NCI-H1436 (cell line): ENCODE results near the gene PDE4B.

Source experiments
- DNase-seq: peaks from one replicate; lab custom pipeline; 2025; lab: John Stamatoyannopoulos, UW

Gene PDE4B

DNA sequence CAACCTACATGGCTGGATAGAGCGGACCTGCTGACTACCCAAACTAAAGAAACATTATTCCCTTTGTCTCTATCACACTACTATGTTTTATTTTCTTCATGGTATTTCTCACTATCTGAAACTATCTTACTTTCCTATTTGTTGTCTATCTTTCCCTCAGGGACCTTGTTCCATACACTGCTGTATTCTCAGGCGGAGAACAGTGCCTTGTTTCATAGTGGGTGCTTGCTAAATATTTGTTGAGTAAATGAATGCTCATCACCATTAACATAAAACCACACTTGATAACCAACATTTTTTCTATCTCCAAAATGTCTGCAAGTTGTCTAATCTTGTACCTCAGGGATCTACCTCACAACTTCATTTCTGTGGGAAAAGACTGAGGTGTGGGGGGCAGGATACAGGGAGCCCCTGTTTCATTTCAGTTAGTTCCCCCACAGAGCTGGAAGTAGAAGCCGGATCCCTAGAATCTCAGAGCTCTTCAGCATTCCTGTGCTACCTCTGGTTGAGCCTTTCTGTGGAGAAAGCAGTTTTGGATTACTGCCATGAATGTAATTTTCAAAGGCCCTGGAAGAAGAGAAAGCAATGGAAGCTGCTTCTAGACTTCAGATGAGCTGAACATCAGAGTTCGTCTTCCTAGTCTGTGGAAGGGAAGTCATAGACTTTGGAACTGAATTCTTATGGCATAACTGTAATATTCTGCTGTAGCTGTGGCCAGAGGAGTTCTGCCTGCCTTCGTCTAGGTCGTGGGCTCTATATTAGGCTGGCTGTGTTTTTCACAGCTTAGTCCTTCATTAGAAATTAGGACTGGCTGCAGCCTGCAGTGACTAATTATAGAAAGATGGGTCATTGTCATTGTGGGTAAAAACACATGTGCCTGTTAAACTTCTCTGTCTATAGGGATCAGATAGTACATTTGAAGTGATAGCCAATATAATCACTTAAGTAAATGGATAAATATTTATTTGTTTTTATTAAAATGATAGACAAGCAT, 448.1 kb downstream of the PDE4B start:
- DNase-seq = no peak

DNA sequence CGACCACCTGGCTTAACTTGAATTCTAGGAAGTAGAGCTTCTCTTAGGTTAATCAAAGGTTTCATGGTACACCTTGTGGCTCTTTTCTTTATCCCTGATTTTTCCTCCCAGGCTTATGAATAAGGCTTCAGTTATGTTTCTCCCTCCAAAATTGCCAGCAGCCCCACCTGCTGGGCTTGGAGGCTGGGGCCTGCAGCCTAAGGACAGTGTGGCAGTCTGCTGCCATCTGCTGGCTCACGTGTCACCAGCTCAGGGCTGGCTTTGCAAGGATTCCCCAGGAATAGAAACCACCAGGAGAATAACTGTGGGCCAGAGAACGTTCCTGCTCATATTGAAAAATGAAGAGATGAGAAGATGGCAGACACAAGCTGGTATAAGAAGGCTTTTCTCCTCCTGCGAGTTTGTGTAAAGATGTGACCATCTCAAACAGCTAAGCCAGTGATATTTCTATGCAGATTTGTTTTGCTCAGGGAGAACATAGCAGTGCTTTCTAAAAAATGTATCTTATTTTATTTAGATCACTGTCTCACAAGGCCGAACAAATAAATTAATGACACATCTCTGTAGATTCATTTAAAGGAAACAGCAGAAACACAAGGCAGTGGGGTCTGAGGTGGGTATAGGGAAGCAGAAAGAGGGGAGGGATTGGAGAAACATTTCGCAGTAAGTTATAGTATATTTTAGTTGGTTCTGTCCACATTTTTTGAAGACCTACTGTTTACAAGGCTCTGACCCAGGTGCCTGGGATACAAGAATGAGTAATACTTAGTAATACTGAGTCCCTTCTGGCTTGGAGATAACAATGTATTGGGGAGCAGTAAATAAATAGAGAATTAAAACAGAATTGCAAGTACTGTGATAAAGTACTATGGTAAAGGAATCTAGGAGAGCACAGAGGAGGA, 450.2 kb downstream of the PDE4B start:
- peak; percentile 75 for DNase-seq

DNA sequence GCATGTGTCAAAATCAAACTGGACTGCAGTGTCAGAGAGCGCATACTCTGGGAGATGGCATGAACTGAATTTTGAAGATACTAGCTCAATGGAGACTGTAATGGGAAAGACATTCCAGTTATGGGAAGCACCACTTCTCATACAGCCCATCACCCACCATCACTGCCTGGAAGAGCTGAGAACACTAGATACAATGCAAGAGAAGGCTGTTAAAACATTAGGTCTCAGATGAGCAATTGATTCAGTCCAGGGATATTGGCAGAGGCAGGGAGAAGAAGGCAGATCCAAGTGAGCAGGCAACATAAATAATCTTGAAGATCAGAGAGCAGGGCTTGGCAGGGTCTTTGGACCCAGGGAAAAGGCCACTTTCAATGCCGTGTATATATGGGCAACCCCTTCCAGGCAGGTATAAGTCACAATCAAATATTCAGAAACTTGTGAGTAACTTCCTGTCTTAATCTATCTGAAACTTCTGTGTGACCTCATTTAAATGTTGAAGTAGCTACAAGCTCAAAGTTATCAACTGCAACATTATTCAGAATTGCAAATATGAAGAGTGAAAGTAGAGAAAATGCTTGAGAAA, 450.9 kb downstream of the PDE4B start:
- no peak for DNase-seq

DNA sequence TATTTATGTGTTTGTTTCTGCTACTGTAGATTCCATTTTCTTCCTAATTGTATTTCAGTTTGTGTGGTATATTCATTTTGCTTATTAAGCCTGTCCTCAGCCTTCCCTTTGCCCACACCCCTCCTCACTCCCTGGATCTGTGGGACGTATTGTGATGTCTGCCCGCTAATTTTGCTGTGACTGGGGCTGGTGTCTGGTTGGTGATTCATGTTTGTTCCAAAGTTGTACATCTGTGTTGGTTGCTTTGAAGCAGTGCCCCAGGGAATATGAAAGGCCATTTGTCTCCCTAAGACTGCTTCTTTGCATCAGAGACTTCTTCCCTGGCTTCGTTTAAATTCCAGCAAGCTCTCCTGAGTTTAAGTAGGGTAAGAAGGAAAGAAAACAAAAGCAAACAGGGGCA, 451.7 kb downstream of the PDE4B start:
- DNase-seq = no peak

DNA sequence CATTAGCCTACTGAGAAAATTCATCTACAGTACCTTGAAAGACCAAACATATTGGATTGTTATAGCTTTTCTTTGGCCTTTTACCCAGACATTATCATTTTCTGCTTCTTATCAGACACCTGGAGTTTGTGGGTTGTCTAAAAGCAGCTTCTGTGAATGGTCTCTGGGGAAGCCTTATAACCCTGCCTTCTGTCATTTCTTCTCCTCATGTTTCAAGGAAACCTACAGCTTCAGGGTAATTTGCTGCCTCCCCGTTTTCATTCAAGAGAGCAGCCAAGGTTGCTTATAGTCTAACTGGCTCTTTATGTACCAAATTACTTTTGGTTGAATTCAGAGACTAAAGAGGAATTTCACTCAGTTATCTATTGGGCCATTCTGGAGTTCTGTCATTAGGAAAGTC, 453.0 kb downstream of the PDE4B start:
- peak; percentile 17 for DNase-seq

DNA sequence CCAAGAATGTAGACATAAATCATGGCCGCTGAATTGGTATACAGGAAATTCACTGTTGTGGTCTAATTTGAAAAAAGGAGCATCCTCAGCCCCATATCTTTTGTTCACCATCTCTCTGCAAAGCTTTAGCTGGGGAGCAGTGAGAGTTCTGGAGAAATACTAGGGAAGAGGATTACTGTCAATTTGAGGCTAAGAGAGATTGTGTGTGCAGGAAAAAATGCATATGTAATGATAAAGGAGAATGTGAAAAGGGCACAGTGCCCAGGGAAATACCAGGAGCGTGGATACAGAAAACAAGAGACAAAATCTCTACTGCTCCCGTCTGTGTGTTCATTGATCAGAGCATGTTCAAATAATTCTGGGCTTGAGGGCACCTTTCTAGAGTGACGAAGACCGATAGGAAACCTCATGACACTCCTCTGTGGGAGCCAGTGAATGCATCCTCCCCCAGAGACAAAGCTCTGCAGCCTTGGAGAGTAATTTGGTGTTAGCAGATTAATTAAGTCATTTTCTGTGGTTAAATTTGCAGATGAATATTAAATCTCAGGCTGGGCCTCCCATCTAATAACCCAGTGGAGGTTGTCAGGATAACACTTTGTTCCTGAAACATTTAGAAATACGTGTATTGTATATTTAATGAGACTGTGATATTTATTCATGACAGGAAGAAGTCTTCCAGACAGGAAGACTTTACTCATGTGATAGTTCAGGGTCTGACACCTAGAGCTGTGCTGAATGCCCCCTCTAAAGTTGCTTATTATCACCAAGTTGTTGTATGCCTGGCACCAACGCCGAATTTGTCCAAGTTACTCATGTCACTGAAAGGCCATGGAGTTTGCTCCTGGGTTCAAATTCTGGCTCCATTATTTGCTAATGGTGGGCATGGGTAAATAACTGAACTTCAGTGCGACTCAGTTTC, 453.9 kb downstream of the PDE4B start:
- DNase-seq = no peak

DNA sequence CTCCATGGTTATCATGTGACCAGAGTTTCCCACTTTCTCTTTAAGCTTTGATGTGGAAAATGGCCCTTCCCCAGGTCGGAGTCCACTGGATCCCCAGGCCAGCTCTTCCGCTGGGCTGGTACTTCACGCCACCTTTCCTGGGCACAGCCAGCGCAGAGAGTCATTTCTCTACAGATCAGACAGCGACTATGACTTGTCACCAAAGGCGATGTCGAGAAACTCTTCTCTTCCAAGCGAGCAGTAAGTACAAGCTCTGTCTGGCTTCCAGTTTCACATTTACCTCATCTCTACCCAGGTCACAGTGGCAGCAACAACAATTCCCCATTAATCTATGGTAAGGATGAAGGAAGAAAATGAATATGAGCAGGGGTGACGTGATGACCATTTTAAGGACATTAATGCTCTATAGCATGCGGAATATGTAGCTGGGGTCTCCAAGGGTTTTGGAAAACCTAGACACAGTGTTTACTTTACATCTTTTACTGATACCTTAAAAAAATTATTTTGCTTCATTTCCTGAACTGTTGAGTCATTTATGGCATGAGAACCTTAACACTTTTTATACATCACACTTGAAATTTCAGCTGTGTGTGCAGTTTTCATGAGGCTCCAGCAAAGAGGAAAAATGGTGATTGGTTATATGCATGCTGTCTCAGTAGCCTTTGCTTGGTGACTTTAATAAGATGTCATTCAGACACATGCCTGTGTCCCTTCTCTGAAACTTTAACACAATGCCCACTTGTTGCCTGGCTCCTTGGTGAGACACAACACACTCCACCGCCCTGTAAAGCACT, 454.9 kb downstream of the PDE4B start:
- no peak for DNase-seq

DNA sequence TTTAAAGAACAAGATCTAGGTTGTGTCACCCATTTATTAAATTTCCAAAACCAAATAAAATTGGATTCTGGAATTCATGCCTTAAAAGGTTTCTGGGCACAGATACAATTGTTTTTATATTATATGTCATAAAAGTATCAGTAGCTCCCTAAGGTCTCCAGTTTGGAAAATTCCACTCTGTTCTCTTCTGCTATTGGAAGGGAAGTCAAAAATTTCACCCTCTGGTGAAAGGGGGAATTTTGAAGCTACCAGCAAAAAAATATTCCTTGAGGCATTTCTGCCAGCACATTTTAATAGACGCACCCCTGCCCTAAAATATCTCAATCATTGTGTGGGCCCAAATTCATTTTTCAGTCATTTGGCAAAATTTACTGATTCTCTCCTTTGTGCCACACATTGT, 455.6 kb downstream of the PDE4B start:
- no peak for DNase-seq

DNA sequence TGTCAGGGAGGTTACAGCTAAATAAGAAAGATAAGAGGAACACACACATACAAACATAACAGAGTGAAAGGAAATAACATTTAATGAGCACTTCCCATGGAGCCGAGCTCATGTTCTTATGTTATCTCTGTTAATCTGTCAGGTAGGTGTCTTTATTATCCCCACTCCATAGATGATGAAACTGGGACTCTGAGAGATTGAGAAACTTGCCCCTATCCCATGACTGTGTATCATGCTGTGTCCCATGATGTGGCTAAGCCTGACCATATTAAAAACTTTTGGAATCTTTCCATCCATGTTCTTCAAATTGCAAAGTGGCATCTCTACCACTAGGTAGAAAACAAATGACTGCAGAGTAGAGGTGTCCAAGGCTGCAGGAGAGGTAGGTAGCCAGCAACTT, 456.1 kb downstream of the PDE4B start:
- DNase-seq = no peak

DNA sequence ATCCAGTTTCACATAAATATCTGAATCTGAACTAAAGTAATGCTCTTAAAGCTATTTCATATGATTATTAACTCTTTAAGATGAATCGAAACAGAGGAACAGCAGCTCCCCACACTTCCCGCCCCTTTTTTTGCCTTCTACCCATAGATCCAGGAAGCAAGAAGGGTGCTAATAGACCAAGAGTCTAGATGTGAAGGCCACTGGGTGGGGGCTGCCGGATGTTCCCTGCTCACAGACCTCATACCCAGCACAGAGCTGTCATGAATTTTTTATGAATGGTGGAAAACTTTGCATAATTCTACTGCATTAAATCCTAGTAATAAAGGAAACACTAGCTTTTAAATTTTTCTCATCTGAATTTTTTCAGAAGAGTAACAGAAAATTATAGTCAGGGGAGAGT, 457.4 kb downstream of the PDE4B start:
- DNase-seq = no peak

DNA sequence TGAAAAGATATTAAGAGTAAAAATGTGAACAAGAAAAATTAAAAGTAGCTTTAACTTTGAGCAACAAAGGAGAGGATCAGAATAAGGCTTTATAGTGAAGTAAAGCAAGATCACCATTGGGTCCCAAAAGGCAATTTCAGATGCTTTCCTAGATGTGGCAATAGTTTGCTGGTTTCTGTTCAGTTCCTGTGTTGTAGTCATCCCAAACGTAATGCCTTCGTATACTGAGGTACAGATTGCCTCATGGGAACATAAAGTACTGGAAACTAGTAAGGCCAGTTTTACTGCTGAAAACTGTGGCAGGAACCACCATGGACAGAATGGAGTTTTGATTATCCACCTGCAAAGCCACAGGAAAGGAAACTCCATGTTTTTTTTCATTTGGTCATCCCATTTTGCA, 457.8 kb downstream of the PDE4B start:
- no peak for DNase-seq

DNA sequence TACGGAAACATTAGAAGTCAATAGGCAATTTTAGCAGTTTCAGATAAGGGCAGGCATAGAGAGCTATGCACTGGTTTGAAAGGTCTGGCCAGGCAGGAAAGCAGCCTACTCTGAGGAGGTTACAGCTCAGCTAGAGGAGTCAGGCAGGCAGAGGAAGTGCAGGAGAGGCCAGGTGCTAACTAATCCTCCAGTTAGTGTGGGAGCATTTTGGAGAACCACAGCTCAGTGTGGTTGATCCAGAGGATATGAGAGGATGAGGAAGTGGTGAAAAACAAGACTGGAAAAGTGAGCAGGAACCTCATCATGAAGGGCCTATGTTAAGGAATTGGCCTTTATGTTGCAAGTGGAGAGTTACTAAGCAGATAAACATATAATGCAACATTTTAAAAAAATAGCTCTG, 458.9 kb downstream of the PDE4B start:
- no peak for DNase-seq

DNA sequence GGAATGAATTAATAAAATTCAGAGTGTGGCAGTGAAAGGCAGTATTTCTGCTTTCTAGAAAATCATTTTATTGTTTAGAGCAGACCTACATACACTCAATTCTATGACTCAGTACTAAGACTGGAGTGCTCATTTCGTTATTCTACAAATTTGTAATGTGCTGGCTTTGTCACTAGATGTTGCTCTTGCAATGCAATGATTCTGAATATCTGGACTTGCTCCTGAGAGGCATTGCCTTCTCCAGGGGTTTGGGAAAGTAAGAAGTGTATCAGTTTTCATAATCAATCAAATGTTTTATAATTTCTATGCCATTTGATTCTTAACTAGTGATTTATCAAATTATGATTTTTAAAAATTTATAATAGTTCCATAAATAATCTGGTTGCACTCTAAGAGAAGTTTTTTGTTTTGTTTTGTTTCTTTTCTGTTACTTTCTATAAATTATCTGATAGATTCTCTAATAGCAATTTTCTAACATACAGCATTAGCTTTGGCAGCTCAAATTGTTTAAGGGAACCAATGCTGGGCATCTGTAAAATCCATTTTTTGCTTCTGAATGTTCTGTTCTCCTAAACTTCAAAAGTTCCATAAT, 460.7 kb downstream of the PDE4B start:
- DNase-seq = peak; percentile 65

DNA sequence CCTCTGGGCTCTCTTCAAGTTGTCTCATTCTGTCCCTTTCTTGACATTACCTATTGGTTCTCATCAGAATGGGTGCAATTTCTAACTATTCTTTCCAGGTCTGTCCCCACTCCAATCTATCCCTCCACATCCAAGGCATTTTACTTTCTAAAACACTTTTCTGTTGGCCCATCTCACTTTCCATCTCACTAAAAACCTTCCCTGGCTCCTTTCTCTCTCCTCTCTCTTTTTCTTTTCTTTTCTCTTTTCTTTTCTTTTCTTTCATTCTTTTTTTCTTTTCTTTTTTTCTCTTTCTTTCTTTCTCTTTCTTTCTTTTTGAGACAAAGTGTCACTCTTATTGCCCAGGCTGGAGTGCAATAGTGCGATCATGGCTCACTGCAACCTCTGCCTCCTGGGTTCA, 462.1 kb downstream of the PDE4B start:
- DNase-seq = no peak

DNA sequence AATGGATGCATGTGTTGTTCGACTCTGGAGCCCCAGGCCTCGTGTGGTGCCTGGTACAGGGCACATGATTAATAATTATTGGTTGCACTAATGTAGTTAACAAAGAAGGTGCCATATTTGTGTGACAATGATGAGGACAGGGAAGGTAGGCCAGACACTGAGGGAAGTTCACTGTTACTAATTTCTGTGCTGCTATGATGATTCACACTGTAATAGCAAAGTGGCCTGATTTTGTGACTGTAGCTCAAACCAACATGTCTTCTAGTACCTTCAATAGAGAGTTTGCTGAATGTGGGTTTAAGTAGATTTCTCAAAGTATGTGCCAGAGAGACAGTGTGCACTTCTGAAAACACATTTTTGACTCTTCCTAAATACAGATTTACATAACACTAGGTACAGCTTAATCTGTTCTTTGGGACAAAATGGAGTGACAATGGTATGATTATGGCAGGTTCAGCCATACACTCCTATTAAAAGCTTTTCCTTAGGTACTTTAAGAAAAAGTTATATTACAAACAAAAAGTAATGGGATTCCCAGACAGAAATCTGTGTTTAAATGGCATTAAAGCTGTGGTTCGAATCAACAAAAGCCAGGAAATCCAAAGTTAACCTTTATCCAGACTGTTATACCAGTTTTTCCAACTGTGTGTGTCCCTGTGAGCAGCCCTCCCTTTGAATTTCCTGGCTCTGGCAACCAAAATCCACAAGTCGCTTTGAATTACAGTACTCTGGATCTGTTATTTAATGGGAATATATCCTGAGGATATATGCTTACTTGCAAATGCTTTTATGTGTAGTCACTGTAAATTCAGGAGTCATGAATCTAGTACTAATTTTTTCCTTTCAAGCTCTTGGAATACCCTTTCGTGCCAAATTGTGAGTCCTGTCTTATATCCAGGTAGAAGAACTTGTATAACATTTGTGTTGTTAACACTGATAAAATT, 464.2 kb downstream of the PDE4B start:
- DNase-seq = no peak

DNA sequence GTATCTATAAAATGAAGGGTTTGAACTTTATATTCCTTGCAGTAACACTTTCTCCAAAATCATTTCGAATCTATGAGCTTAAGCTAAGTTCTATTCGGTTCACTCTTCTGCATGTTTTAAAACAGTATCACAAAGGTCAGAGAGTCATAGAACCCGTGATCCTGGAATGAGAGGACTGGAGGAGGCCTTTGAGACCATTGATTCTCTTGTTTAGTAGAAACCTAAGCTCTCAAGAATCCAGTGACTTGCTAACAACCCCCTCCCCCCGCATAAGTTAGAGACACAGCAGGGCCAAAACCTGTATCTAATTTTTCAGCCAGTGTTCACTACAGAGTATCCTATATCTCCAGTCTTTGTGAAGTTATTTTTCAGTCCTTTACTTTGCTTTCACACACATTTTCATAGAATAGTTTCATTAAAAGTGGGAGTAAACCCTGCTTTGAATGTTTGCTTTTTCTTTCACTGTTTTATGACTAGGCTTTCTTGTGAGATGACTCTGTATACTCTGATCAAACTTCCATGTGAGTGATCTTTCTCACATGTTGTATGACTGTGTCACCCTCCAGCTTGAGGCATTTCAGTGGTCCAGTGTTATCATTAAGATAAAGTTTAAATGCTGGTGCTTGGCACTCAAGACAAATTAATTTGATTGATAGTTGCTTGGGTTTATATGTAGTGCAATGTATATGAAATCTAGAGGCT, 465.9 kb downstream of the PDE4B start:
- DNase-seq = no peak

DNA sequence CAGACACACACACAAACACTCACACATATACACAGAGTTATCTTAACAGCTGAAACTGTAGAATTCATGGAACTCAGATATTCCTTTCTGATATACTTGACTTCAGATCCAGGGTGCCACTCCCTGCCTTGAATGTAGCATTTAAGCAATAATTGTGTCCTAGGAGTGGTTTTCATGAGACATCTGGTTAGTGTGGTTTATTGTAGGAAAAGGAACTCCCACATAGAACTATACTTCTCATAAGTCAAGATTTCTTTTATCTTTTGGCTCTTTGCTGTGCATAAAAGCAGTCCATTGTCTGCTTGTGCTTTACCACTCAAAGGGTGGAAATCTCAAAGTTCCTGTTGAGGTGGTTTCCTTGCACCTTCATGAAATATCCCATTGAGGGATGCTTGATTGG, 468.7 kb downstream of the PDE4B start:
- DNase-seq = no peak

DNA sequence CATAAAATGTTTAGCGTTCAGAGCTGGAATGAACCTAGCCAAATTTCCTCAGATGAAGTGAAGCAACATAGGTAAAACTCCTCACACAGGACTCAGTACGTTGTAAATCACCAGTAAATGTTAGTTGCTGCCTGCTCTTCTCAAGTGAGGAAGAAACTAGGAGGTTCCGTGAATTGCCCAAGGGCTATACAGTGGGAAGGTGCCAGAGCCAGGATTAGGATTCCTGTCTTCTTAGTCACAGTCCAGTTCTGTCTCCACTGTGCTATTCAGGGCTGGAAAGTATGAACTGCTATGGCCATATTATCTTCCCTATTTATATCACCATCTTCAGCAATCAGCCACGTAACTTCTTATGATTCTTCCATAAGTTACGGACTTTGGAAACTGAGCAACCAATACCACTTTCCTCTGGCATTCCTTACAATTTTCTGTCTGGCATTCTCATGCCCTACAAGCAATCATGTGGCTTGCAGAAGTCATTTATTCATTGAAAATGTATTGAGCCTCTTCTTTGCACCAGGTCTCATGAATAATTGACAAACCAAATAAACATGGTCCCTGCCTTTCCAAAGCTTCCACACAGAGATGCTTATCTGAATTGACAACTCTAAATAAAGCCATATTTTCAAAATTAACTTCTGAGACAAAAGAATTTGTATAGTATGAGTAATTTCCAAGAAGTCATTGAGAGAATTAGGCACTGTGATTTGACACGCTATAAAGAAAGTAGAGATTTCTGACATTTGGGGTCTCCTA, 469.7 kb downstream of the PDE4B start:
- DNase-seq = no peak
